Lung (tissue), 12 donors: ENCODE measurements around the gene TNFSF13B. TPM values are rescaled to one million over a fixed set of nuclear protein-coding genes. Genes with fewer than 3 reads are reported as not detected.

ENCODE experiments used
- ATAC-seq: fragments of 200-7000 bp; cut with Tn5 transposase; one replicate; pipeline ENCODE4 v1.9.1; 2020; ENCODE audit warnings: moderate number of reproducible peaks; ENCODE audit not compliant: insufficient read depth, low FRiP score
- DNase-seq, 3 donors: peaks; one replicate each; pipeline ENCODE4 v3.0.0-alpha.2; 2013 to 2017
- H3K27ac ChIP-seq, 2 donors: one replicate each; pipeline ENCODE4 v1.5.1; 2013; ENCODE audit warnings: mild to moderate bottlenecking in 2 of 2, moderate library complexity in 2 of 2, control low read depth in 1 of 2, inconsistent platforms in 1 of 2, low read depth in 1 of 2, low read length in 1 of 2
- H3K27me3 ChIP-seq, 3 donors: one replicate each; pipeline ENCODE4 v1.5.1; 2013; ENCODE audit warnings: low read length in 2 of 3; ENCODE audit not compliant: control insufficient read depth in 3 of 3, insufficient read depth in 3 of 3
- H3K36me3 ChIP-seq, 4 donors: one replicate each; pipeline ENCODE4 v1.5.1; 2013; ENCODE audit warnings: low read length in 4 of 4, mild to moderate bottlenecking in 1 of 4, moderate library complexity in 1 of 4; ENCODE audit not compliant: control insufficient read depth in 4 of 4, insufficient read depth in 4 of 4
- H3K4me1 ChIP-seq, 5 donors: one replicate each; pipeline ENCODE4 v1.5.1; 2013; ENCODE audit warnings: low read length in 5 of 5, mild to moderate bottlenecking in 2 of 5, moderate library complexity in 1 of 5; ENCODE audit not compliant: control insufficient read depth in 5 of 5, insufficient read depth in 5 of 5
- H3K4me3 ChIP-seq: one replicate; pipeline ENCODE4 v1.5.1; 2013; ENCODE audit warnings: mild to moderate bottlenecking, control low read depth, moderate library complexity
- H3K9ac ChIP-seq, 2 donors: one replicate each; pipeline ENCODE4 v1.5.1; 2013; ENCODE audit warnings: low read length in 2 of 2, control low read depth in 1 of 2; ENCODE audit not compliant: insufficient read depth in 1 of 2
- H3K9me3 ChIP-seq, 4 donors: one replicate each; pipeline ENCODE4 v1.5.1; 2013; ENCODE audit warnings: low read length in 3 of 4, mild to moderate bottlenecking in 1 of 4, moderate library complexity in 1 of 4; ENCODE audit not compliant: control insufficient read depth in 4 of 4, insufficient read depth in 3 of 4
- WGBS, 2 donors: extraction: QIAGEN DNeasy Blood & Tissue Kit; methylation state at CpG; one replicate each; pipeline ENCODE4 v1.1.7; 2013; 5-methylcytosine and 5-hydroxymethylcytosine counted together
- polyA plus RNA-seq, 2 donors: library from polyadenylated mRNA; stranded (reverse); fragments of 200-250 nt; gene quantifications; one replicate each; pipeline ENCODE4 v1.2.1, GENCODE V29; 2013
- total RNA-seq, 2 donors: library from RNA; depleted of rRNA in 1 of 2; stranded (reverse); fragments of >200 nt in 1 of 2; gene quantifications; one replicate each; pipeline ENCODE4 v1.2.1, GENCODE V29; 2014 to 2021
- TF ChIP-seq, protein P1 (sequence below): IDR thresholded peaks from 2 replicates; pipeline ENCODE4 v1.5.1; 2012; ENCODE audit warnings: mild to moderate bottlenecking; ENCODE audit errors: control extremely low read depth, extremely low read depth
- donor health status: control.
- donor health status: control.
- donor health status: Bipolar disorder and iron deficiency.
- donor health status: healthy.
- donor health status: DM: yes; HTN: yes; CAD: no.

TNFSF13B gene
- total and polyA plus RNA-seq, 4 donors, result 6.0 to 32.9 (median 24.9) TPM

DNA sequence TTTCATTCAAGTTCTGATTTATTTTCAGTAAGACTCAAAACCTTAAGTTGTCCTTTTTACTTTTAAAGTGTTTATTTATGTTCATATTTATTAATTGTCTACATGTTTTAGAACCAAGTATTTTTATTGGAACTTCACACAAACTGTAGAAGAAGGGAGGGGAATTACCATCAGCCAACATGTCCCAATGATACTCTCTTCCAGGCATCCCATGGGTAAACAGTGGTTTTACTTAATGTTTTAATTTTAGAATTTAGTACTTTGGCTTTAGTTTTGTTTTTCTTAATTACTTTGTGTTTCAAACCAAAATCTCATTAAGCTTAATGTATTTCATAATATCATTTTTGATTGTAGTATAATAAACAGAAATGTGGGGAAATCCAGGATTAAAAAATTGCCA lies 5.2 kb downstream of the TNFSF13B start:
- Histone ChIP-seq H3K9ac (no peak overlapping the region), H3K27ac (no peak overlapping the region), H3K4me1 (peaks cover 3 to 21% (median 6%) of the 10 kb centered on the region in 5 donors), H3K9me3 (no peaks in the 10 kb centered on the region), H3K36me3 (no peaks in the 10 kb centered on the region), H3K27me3 (no peaks in the 10 kb centered on the region), H3K4me3 (no peak overlapping the region)
- no peak for ATAC-seq
- TF ChIP-seq, protein P1, sequence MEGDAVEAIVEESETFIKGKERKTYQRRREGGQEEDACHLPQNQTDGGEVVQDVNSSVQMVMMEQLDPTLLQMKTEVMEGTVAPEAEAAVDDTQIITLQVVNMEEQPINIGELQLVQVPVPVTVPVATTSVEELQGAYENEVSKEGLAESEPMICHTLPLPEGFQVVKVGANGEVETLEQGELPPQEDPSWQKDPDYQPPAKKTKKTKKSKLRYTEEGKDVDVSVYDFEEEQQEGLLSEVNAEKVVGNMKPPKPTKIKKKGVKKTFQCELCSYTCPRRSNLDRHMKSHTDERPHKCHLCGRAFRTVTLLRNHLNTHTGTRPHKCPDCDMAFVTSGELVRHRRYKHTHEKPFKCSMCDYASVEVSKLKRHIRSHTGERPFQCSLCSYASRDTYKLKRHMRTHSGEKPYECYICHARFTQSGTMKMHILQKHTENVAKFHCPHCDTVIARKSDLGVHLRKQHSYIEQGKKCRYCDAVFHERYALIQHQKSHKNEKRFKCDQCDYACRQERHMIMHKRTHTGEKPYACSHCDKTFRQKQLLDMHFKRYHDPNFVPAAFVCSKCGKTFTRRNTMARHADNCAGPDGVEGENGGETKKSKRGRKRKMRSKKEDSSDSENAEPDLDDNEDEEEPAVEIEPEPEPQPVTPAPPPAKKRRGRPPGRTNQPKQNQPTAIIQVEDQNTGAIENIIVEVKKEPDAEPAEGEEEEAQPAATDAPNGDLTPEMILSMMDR, result no peak
- no peak for DNase-seq

DNA sequence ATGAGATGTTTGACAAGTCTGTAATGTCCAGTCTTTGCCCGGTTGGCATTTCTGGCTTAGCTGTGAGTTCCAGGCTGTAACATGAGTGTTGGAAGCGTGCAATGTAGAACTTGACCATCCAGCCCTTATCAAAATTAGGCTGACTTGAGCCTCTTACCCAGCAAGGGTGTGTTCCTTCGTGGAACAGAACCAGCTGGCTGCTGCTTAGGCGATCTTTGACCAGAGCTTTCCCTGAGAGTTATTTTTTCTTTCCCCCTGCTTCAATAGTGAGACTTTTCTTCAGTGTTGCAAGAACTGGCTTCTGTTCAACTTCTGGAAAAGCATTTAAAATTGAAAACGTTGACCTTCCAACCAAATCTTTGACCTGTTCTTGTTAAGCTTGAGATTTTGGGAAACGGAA lies 6.5 kb downstream of the TNFSF13B start:
- no peaks in the 10 kb centered on the region for H3K36me3 ChIP-seq
- H3K27me3 ChIP-seq, result no peaks in the 10 kb centered on the region
- H3K4me1 ChIP-seq, result peaks cover 0 to 9% (median 2%) of the 10 kb centered on the region in 5 donors
- ATAC-seq (peak; percentile 69), DNase-seq (peak; percentile 28 to 87 (median 69))
- WGBS, 2 donors, result 60 to 72% methylated on average over 6 of the region's 6 CpGs
- H3K27ac ChIP-seq, result no peak overlapping the region
- TF ChIP-seq, protein P1, result no peak
- H3K9ac ChIP-seq, result no peak overlapping the region
- no peaks in the 10 kb centered on the region for H3K9me3 ChIP-seq
- no peak overlapping the region for H3K4me3 ChIP-seq

DNA sequence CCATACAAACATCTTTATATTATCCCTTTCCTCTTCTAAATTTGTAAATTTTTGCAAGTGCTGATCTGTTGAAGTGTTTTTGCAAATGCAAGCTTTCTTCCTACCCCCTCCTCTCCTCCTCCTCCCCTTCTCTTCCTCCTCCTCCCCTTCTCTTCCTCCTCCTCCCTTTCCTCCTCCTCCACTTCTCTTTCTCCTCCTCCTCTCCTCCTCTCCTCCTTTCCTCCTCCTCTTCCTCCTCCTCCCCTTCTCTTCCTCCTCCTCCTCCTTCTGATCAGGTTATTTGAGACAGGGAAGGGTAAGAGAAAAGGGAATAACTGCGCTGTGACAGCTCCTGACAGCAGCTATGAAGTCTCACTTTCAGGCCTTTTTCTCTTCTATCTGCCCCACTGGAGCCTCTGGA lies 8.9 kb downstream of the TNFSF13B start:
- WGBS, 2 donors, result 96 to 98% methylated on average over 1 of the region's 1 CpG
- TF ChIP-seq, protein P1, result no peak
- Histone ChIP-seq H3K9ac (no peak overlapping the region), H3K9me3 (no peaks in the 10 kb centered on the region), H3K4me3 (no peak overlapping the region), H3K27ac (no peak overlapping the region), H3K4me1 (peaks cover 0 to 9% (median 2%) of the 10 kb centered on the region in 5 donors), H3K27me3 (no peaks in the 10 kb centered on the region), H3K36me3 (no peaks in the 10 kb centered on the region)
- ATAC-seq, result no peak
- DNase-seq, result no peak

DNA sequence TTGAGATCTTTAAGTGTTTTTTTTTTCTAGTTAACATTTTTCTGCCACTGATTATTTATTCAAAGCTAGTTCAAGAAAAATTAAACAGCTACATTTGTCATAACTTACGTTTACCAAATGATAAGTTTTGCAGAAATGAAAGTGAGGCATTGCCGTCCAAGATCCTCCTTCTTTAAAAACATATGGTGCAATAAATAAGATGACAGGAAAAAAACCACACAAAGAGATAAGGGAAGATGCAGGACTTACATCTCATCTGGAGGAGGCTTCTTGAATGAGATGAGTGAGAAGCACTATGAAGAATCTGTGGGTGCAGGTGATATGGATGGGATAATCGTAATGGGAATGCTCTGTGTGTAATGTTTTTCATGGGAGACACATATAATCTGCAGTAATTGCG lies 12.4 kb downstream of the TNFSF13B start:
- no peak overlapping the region for H3K4me3 ChIP-seq
- ATAC-seq, result no peak
- WGBS, 2 donors, result 57 to 62% methylated on average over 4 of the region's 4 CpGs

More for the DNA sequence above, 12.4 kb downstream of the TNFSF13B start:
- Histone ChIP-seq H3K36me3 (no peaks in the 10 kb centered on the region), H3K9ac (no peak overlapping the region), H3K27ac (no peak overlapping the region), H3K9me3 (no peaks in the 10 kb centered on the region), H3K4me1 (no peaks in the 10 kb centered on the region), H3K27me3 (no peaks in the 10 kb centered on the region)
- no peak for DNase-seq
- TF ChIP-seq, protein P1, result no peak
